Smooth muscle cell (in vitro differentiated cells): ENCODE measurements around the gene DNAH6. TPM values are rescaled to one million over a fixed set of nuclear protein-coding genes. Genes with fewer than 3 reads are reported as not detected.

Experiments
- DNase-seq: peaks from one replicate; lab custom pipeline; 2025; ENCODE audit not compliant: unreplicated experiment; lab: John Stamatoyannopoulos, UW
- H2AFZ ChIP-seq: fragments of 200-600 bp; sonication (generic); 2 replicates; pipeline ENCODE4 v1.6.0; 2016; ENCODE audit warnings: antibody characterized with exemption, low read depth, mild to moderate bottlenecking
- H3F3A ChIP-seq: fragments of 200-600 bp; sonication (generic); 2 replicates; pipeline ENCODE4 v1.6.0; 2017; ENCODE audit warnings: antibody characterized with exemption, low read depth
- H3K27ac ChIP-seq: fragments of 200-600 bp; sonication (generic); 2 replicates; pipeline ENCODE4 v1.5.1; 2016; ENCODE audit warnings: low read depth, mild to moderate bottlenecking
- H3K27me3 ChIP-seq: fragments of 200-600 bp; sonication (generic); 2 replicates; pipeline ENCODE4 v1.6.1; 2016; ENCODE audit warnings: low read depth, mild to moderate bottlenecking
- H3K36me3 ChIP-seq: fragments of 200-600 bp; sonication (generic); 2 replicates; pipeline ENCODE4 v1.5.1; 2016; ENCODE audit warnings: low read depth
- H3K4me1 ChIP-seq: fragments of 200-600 bp; sonication (generic); 2 replicates; pipeline ENCODE4 v1.5.1; 2016; ENCODE audit warnings: low read depth
- H3K4me2 ChIP-seq: fragments of 200-600 bp; sonication (generic); 2 replicates; pipeline ENCODE4 v1.6.0; 2016; ENCODE audit warnings: mild to moderate bottlenecking
- H3K4me3 ChIP-seq: fragments of 200-600 bp; sonication (generic); 2 replicates; pipeline ENCODE4 v1.5.1; 2016; ENCODE audit warnings: mild to moderate bottlenecking
- H3K79me2 ChIP-seq: fragments of 200-600 bp; sonication (generic); 2 replicates; pipeline ENCODE4 v1.6.0; 2016; ENCODE audit warnings: low read depth, mild to moderate bottlenecking
- H3K9ac ChIP-seq: fragments of 200-600 bp; sonication (generic); 2 replicates; pipeline ENCODE4 v1.6.0; 2016; ENCODE audit warnings: low read depth
- H3K9me3 ChIP-seq: fragments of 200-600 bp; sonication (generic); replicated peaks from 2 replicates; pipeline ENCODE4 v1.5.1; 2016; ENCODE audit warnings: low read depth
- H4K20me1 ChIP-seq: fragments of 200-600 bp; sonication (generic); 2 replicates; pipeline ENCODE4 v1.6.0; 2016; ENCODE audit warnings: low read depth
- CTCF ChIP-seq: fragments of 200-600 bp; sonication (generic); IDR thresholded peaks from 2 replicates; pipeline ENCODE4 v1.5.1; 2017; ENCODE audit warnings: borderline replicate concordance, mild to moderate bottlenecking, antibody characterized with exemption; ENCODE audit not compliant: insufficient read depth, poor library complexity, severe bottlenecking
- WGBS: methylation state at CpG from one replicate; pipeline ENCODE4 v1.1.7; 2016; ENCODE audit warnings: low lambda C conversion rate; 5-methylcytosine and 5-hydroxymethylcytosine counted together
- polyA plus RNA-seq: library from polyadenylated mRNA; unstranded; fragments of >200 nt; fragmentation: Nextera tagmentation; extraction: Ambion mirVana; gene quantifications from 2 replicates; pipeline ENCODE4 v1.2.1, GENCODE V29; 2016
- total RNA-seq: library from RNA; depleted of rRNA; stranded (reverse); fragments of >200 nt; gene quantifications from 2 replicates; pipeline ENCODE4 v1.2.3, GENCODE V29; 2014

The DNAH6 gene
- total and polyA plus RNA-seq, 2 experiments from 2014 or later = 0.27 to 0.96 TPM

- no peak for DNase-seq
- Histone ChIP-seq H3K9me3 (no peaks in the 10 kb centered on the region), H3K27me3 (peaks cover 2% of the 10 kb centered on the region), H3K4me2 (no peak overlapping the region), H3K9ac (no peak overlapping the region), H3K4me1 (no peaks in the 10 kb centered on the region), H3K4me3 (no peak overlapping the region), H3K79me2 (no peaks in the 10 kb centered on the region), H3K36me3 (no peaks in the 10 kb centered on the region), H4K20me1 (no peaks in the 10 kb centered on the region), H3F3A (no peaks in the 10 kb centered on the region), H3K27ac (no peak overlapping the region), H2AFZ (no peak overlapping the region)
- no peak for TF ChIP-seq CTCF
Observed at GRCh38 chr2:84646514-84646913, 130.2 kb downstream of the DNAH6 start.

- Histone ChIP-seq H3K9ac (no peak overlapping the region), H4K20me1 (no peaks in the 10 kb centered on the region), H3K9me3 (no peaks in the 10 kb centered on the region), H3F3A (no peaks in the 10 kb centered on the region), H2AFZ (no peak overlapping the region), H3K4me3 (no peak overlapping the region), H3K36me3 (no peaks in the 10 kb centered on the region), H3K27me3 (peaks cover 8% of the 10 kb centered on the region), H3K27ac (no peak overlapping the region), H3K4me2 (no peak overlapping the region), H3K79me2 (no peaks in the 10 kb centered on the region), H3K4me1 (no peaks in the 10 kb centered on the region)
- no peak for DNase-seq
- no peak for TF ChIP-seq CTCF
Observed at GRCh38 chr2:84647267-84647666, 131.0 kb downstream of the DNAH6 start.

GRCh38 chr2:84649058-84649457 is 132.8 kb downstream of the DNAH6 start:
- Histone ChIP-seq H3K79me2 (no peaks in the 10 kb centered on the region), H3K9me3 (no peaks in the 10 kb centered on the region), H3K36me3 (no peaks in the 10 kb centered on the region), H4K20me1 (no peaks in the 10 kb centered on the region), H3K4me1 (no peaks in the 10 kb centered on the region), H3K9ac (no peak overlapping the region), H3K4me2 (no peak overlapping the region), H3K4me3 (no peak overlapping the region), H3K27ac (no peak overlapping the region), H3F3A (no peaks in the 10 kb centered on the region), H3K27me3 (peaks cover 8% of the 10 kb centered on the region), H2AFZ (no peak overlapping the region)
- DNase-seq = no peak
- no peak for TF ChIP-seq CTCF
- WGBS = 82% methylated on average over 4 of the region's 4 CpGs

GRCh38 chr2:84649487-84650142 is 133.3 kb downstream of the DNAH6 start:
- no peak overlapping the region for H3K27ac ChIP-seq
- H3K27me3 ChIP-seq = peaks cover 8% of the 10 kb centered on the region
- no peak overlapping the region for H3K9ac ChIP-seq
- no peak overlapping the region for H3K4me2 ChIP-seq
- H3K79me2 ChIP-seq = no peaks in the 10 kb centered on the region
- H3K9me3 ChIP-seq = no peaks in the 10 kb centered on the region
- DNase-seq = no peak
- no peaks in the 10 kb centered on the region for H3K4me1 ChIP-seq
- WGBS = 88% methylated on average over 2 of the region's 2 CpGs
- TF ChIP-seq CTCF = no peak
- H2AFZ ChIP-seq = no peak overlapping the region
- no peaks in the 10 kb centered on the region for H4K20me1 ChIP-seq
- no peaks in the 10 kb centered on the region for H3F3A ChIP-seq
- H3K4me3 ChIP-seq = no peak overlapping the region
- no peaks in the 10 kb centered on the region for H3K36me3 ChIP-seq
